OCI-M1 (cell line): ENCODE measurements around the gene CBLN3.
"Not testable (repeated sequence)": the region's sequence is repeated elsewhere in the genome, so short reads cannot be mapped to it uniquely, and the experiment has no call there.

Source experiments
- DNase-seq: peaks from one replicate; lab custom pipeline; 2025; lab: John Stamatoyannopoulos, UW

Gene CBLN3

DNA sequence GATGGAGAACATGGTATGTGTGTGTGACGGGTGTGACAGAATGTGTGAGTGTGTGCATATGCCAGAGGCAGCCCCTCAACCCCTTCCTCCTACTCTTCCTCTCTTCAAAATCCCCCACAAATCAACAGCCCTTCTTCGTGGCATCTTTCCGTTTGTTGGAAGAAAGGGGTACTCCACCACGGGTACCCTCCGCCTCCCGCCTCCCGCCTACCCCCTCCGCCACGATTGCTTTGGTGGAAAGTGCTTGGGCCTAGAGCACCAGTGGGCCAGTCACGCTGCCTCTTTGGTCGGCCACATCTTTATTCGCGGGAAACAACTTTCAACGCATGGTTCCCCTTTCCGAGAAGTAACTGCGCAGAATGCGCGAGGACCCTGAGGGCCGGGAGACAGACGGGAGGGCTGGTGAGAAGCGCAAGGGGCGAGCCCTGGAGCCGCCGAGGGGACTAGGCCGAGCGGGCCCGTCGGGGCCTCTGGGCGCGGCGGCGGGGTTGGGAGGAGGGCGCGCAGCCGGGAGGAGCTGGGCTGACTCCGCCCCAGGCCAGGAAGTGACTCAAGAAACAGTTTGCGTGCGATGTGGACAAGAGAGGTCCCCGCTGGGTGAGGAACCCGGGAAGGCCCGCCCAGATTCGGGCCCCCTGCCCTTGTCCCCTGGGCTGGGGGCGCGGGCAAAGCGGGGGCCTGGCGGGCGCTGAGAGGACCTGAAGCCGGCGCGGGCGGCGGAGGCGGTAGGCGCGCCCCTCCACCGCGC lies at the start of gene CBLN3, which contains the start of gene KHNYN:
Gene CBLN3 (minus strand): TSS at position 274 of the 748 bp plus-strand sequence. CDS start 614 bp downstream, outside the sequence.
Gene KHNYN (plus strand): TSS at position 560 of the 748 bp plus-strand sequence. CDS start 777 bp downstream, outside the sequence.
- DNase-seq, result peak; percentile 91

DNA sequence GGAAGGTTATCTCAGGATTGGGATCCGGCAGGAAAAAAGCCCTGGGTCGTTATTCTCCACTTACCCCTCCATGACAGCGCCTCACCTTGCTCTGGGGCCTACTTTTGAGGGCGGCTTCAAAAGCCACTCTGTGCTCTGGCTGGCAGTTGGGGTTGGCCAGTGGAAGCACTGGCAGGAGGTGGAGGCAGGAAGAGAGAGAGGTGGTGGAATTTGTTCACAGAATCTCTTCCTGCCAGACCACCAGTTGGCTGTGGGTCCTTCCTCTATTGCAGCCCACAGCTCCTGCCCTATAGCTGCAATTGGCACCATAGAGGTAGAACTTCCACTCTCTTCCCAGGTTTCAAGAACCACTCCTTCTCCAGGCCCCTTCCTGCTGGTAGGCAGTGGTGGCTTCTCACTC lies 45.8 kb upstream of the CBLN3 start:
- no peak for DNase-seq

DNA sequence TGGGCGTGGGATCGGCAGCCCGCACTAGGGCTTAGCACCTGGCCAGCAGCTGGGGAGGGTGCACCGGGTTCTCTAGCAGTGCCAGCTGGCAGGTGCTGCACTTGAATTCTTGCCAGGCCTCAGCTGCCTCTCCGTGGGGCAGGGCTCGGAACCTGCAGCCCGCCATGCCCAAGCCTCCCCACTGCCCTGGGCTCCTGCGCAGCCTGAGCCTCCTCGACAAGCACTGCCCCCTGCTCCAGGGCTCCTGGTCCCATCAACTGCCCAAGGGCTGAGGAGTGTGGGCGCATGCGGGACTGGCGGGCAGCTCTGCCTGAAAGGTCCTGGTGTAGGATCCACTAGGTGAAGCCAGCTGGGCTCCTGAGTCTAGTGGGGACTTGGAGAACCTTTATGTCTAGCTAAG lies 43.7 kb upstream of the CBLN3 start:
- no peak for DNase-seq

DNA sequence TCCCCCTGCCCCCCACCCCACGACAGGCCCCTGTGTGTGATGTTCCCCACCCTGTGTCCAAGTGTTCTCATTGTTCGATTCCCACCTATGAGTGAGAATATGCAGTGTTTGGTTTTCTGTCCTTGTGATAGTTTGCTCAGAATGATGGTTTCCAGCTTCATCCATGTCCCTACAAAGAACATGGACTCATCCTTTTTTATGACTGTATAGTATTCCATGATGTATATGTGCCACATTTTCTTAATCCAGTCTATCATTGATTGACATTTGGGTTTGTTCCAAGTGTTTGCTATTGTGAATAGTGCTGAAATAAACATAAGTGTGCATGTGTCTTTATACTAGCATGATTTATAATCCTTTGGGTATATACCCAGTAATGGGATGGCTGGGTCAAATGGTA lies 41.0 kb upstream of the CBLN3 start:
- DNase-seq, result not testable (repeated sequence)

DNA sequence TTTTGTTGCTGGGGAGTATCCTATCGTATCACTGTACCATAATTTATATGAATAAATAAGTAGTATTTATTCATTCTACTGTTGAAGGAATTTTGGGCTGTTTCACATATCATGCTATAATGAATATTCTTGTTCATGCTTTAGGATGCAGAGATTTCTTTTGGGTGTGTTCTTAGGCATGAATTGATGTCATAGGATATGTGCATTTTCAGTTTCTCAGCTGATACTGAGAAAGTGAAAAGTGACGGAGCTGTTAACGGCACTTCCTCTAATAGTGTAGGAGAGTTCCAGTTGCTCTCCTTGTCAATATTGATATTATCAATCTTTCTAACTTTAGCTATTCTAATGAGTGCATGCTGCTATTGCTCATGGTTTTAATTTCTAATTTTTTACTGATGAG lies 36.3 kb upstream of the CBLN3 start:
- DNase-seq, result no peak

DNA sequence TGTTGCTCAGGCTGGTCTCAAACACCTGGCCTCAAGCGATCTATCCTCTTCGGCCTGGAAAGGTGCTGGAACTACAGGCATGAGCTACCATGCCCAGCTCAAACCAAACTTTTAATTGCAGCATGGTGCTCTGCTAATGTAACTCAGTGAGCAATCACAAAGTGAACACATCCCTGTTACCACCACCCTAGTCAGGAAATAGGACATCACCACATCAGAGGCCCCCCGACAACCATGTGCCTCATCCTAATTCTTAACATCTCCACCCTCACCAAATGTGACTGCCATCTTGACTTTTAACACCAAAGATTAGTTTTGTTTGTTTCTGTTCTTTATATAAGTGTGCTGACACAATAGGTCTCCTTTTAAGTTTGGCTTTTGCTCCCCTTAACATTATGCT lies 35.9 kb upstream of the CBLN3 start:
- DNase-seq, result no peak

DNA sequence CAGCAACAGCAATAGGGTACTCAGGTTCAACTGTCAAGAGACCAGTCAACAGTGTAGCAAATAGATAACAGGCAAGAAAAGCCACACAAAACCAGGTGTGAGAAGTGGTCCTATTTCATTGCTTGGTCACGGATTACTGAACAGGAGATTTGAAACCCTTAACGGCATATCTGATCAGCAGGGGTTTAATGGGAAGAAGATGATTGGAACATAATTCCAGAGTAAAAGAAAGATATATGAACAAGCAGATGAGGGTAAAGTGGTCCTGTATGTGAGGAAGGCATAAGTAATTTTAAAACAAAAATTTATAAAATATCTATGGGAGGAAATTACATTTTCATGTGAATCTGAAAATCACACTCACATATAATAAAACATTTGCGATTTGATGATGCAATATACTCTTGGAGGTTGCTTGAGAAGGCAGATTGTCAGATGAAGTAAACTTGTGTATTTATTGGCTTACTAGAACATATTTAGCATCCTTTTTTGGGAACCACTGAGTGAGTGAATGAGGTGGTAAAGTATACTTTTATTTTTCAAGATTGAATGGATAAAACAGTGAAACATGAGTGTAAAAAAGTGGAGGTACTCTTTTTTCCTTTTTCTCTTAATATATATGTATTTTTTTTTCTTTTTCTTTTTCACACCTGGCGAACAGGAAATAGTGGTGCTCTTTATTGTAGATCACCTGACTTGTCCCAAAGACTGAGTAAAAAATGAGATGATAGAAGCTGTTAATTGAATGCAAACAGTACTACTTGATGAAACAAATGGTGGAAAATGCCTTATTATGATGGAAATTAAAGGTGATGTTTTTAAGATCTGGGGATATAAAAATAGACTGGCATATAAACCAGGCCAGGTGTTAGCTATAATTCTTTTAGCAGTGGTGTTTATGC lies 34.7 kb upstream of the CBLN3 start:
- no peak for DNase-seq

DNA sequence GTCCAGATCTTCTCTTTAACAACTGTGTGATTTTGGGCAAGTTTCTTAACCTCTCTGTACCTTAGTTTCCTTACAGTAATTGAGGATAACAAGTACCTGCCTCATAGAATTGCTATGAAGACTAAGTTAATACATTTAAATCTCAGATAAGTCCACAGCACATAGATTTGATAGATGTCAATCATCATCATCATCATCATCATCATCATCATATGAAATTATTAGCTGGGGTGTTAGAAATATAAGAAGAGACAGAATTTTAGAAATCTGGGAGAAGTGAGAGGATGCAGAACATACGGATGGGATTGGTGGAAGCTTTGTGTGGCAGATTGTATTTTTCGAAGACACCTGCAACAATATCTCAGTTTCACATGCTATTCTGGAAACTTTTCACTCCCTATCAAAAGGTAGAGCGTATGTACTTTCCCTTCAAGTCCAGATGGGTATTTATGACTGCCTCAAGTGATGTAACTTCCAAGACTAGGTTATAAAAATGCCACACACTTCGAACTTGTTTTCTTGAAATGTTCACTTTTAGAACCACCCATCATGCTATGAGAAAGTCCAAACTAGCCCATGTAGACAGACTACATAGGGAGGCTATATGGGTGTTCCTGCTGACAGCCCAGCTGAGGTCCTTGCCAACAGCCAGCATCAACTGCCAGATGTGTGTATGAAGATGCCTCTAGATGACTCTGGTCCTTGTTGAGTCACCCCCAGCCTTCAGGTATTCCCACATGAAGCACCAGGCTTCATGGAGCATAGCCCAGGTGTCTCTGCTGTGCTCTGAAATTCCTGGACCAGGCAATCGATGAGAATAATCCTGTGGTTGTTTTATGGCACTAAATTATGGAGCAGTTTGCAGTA lies 33.8 kb upstream of the CBLN3 start:
- DNase-seq, result no peak

DNA sequence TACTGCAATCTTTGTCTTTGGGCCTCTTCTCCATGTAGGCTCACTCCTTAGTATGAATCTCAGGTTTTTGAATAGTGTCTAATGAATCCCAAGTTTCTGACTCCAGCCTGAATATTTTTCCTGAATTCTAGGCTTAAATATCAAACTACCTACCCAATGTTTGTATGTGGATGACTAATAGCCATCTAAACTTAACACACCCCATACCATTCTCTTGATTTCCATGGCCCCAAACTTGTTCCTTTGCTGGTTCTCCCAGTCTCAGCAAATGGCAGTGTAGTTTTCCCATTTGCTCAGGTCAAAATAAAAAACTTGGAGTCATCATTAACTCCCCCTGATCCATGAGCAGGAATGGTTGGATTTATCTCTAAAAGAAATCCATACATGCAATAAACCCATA lies 31.9 kb upstream of the CBLN3 start:
- DNase-seq, result no peak

DNA sequence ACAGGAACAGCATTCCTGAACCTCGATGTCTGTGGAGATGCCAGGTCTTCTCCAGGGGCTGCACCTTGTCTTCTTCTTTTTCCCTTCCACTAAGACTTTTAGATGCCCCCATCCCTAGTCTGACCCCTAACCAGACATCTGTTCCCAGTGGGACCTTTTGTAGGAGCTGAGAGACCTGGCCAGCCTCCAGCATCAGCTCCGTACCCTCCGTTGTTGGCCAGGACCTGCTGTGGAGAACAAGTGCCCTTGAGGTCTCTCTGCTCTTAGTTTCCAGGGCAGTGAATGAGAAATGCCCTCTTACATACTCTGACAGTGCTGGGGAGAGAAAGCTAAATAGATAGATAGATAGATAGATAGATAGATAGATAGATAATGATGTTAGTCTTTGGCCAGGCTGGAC lies 29.9 kb upstream of the CBLN3 start:
- DNase-seq, result no peak

DNA sequence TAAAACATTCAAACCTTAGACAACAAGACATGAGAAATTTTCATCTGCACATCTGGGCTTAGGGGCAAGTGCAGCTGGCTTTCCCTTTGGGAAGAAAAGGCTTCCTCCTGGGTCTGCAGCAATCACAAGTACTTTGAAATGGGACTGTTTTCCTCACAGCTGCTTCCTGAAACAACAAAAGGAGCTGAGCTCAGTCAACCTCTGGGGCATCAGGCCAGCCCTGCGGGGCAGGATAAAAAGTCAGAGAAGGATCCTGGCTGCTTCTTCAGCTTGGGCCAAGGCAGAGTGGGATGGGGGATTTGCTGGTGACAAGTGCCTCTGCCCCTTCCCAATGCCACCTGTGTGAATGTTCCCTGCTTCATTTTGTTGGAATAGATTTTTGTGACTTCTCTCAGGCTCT lies 29.3 kb upstream of the CBLN3 start:
- no peak for DNase-seq

DNA sequence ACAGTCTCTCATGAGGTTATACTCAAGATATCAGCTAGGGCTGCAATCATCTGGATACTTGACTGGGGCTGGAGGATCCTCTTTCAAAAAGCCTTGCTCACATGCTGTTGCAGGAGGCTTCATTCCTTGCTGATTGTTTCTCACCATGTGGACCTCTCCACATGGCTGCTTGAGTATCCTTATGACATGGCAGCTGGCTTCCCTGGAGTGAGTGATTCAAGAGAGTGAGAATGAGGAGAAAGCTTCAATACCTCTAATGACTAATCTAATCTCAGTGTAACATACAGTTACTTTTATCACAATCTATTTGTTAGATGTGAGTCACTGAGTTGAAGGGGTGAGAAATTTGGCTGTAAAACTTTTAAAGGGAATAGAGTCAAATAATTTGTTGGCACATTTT lies 27.5 kb upstream of the CBLN3 start:
- DNase-seq, result peak; percentile 18

DNA sequence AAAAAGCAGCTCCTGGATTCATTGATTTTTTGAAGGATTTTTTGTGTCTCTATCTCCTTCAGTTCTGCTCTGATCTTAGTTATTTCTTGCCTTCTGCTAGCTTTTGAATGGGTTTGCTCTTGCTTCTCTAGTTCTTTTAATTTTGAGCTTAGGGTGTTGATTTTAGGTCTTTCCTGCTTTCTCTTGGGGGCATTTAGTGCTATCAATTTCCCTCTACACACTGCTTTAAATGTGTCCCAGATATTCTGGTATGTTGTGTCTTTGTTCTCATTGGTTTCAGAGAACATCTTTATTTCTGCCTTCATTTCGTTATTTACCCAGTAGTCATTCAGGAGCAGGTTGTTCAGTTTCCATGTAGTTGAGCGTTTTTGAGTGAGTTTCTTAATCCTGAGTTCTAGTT lies 21.4 kb upstream of the CBLN3 start:
- not testable (repeated sequence) for DNase-seq

DNA sequence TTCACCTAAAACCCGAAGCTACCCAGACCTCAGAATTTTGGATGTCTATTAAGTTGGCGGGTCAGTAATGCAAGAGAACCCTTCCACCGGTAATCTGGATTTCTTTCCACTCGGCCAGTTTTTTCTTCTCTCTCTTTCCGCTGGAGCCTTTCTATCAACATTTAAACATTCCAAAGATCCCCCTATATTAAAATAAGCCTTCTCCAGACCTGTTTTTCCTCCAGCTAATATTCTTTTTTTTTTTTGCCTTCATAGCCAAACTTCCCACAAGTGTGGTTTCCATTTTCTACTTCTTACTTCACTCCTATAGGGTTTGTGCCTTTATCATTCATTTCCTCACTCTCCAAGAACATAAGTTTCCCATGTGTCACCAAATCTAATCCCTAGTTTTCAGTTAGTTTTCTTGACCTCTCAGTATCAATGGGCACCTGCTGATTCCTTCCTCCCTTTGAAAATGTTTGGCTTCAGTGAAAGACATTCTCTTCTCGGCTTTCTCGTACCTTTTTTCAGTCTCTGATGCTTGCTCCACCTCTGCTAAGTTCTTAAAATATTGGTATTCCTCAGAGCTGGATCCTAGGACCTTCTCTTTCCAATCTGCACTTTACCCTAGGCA lies 13.7 kb upstream of the CBLN3 start:
- DNase-seq, result peak; percentile 31

DNA sequence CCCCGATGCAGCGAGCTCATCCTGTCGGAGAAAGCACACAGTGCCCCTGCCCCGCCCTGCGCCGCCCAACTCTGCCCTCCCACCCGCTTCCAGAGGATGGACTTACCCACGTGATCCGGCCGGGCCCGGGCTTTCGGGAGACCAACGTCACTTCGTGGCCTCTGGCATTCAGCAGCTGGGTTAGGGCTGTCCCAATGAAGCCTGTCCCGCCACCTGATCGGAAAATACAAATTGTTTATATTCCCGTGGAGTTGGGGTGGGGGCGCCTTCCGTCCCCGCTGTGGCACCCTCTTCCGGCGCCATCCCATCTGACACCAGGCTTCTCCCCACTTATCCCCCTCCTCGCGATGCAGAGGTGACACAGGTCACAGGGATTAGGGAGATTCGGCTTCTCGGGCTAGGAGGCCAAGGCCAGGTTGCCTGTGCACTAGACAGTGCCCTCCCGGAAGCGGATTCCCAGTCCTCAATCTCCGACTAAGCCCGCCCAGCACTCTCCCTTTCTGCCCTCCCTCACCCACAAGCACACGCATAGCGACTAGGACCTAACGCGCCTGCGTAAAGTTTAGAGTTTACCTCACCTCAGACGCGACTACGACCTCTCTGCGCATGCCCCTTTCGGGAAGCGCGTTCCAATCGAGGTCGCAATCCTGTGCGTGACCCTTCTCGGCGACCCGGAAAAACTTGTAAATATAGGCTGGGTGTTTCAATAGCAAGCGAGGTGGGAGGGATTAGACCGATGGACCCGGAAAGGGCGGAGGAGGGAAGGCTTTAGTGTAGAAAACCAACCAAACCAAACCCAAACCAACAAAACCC lies 13.0 kb upstream of the CBLN3 start, which contains the start of gene SDR39U1:
Gene SDR39U1 (minus strand): TSS at position 537 of the 813 bp plus-strand sequence. CDS start 7 bp downstream, at position 530.
- peak; percentile 98 for DNase-seq

DNA sequence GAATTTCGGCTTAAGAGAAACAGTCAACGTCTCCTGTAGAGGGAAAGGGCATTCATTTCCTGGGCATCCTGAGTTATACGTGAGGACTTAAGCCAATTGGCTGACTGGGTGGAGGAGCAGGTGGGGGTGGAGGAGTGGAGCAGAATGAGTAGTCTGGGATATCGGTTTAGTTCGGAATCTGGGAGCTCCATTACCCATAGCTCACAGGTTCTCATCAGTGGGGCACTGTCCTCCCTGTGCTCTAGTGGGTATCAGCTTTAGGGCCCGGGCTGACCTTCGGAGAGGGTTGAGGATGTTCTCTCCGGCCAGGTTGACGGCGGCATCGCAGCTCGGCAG lies 12.4 kb upstream of the CBLN3 start:
- DNase-seq, result no peak

DNA sequence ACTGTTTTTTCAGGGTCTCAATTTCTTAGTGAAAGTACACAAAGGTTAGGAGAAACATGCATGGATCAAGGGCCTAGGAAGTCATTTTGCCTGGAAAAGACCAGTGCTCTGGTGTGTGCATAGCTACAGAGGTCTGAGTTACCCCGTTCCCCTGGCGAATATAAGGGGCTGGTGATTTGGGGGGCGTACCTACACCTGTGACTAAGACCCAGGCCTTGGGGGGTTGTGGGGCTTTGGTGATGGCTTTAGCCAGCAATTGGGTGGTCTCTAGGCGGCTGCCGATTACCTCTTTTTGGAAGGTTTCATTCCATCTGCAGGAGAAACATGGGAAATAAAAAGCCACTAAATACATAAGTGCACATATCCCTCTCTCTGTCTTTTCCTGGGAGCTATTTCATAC lies 12.0 kb upstream of the CBLN3 start:
- DNase-seq, result no peak

DNA sequence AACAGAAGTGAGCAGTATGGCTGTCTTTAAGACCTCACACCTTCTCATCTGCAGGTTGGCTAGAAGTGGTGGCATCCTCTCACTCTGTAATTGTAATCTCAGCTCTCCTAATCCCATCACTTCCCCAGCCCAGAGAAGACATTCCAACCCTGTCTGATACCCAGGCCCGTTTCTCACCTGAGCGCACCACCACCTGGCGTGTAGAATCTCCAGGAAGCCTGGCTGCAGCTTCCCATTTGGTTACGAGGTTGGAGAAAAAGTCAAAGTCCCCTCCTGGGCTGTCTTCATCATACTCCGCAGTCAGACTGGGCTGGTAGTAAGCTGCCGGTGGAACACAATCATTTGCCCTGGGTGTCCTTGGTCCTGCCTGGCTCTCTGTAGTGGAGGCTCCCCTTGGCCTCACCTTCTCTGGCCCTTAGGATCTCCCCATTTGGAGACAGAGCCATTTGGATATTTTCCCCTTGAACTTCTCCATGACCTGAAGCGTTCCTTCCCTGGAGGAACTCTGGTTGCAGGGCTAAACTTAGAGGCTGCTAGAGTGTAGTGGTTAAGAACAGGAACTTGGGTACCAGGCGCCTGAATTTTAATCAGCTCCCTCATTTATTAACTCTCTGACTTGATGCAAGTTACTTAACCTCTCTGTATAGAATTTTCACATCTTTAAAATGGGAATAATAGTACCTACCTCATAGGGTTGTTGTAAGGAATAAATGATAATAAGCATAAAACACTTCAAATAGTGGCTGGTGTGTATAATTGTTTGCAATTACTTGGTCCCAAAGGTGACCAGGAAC lies 11.3 kb upstream of the CBLN3 start:
- DNase-seq, result no peak

DNA sequence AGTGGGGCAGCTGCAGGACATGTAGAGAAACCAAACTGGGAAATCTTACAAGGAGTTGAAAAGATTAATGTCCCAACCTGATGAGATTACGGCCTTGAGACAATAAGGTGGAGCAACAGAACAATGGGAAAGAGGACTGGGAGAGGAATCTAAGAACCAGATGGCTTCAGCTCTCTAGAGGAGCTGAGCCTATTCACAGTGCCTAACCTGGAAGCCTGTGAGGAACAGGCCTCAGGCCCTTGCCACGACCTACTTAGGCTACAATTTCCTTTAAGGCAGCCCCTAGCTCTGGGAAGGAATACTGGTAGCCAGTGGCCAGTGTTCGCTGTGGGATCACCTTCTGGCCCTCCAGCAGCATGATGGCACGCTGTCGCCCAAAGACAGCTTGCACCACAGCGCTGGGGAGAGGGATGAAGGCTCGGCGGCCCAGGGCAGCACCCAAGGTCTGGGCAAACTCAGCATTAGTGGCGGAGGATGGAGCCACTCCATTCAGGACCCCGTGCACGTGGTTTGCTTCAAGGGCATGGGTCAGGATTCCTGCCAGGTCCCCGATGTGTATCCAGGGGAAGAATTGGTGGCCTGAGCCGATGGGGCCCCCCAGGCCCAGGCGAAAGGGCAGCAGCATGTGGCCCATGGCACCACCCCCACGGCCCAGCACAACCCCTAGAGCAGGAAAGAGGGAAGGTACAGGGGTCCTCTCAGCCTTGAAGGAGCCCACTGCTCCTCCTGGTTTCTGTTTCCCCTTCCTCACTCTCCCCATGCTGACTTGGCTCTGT lies 10.6 kb upstream of the CBLN3 start:
- DNase-seq, result no peak
